Hair follicular keratinocyte (primary cell): ENCODE measurements around the gene BOLA1. TPM values are rescaled to one million over a fixed set of nuclear protein-coding genes. Genes with fewer than 3 reads are reported as not detected.

Experiments used
- total RNA-seq: library from RNA; depleted of rRNA; stranded (reverse); fragments of >200 nt; gene quantifications from 2 replicates; pipeline ENCODE4 v1.2.3, GENCODE V29; 2015

Gene BOLA1
- 14.1 and 17.6 TPM in 2 replicates for total RNA-seq

GRCh38 chr1:149899460-149900284, at the start of gene BOLA1:
TSS of gene BOLA1 (plus strand) at chr1:149899568. CDS start at chr1:149900060, 492 bp downstream.

GRCh38 chr1:149917571-149918144, 18.3 kb downstream of the BOLA1 start, which contains the start of gene SV2A:
TSS of gene SV2A (minus strand) at chr1:149917844. CDS start at chr1:149913840, 4,004 bp downstream.

GRCh38 chr1:149927563-149928400, 28.4 kb downstream of the BOLA1 start, which contains the start of gene SF3B4:
TSS of gene SF3B4 (minus strand) at chr1:149927803. CDS start at chr1:149927759, 44 bp downstream.

GRCh38 chr1:149936170-149936991, 37.0 kb downstream of the BOLA1 start, which contains the start of gene MTMR11:
TSS of gene MTMR11 (minus strand) at chr1:149936879. CDS start at chr1:149936647, 232 bp downstream.

Other genes starting within 250 kb of the BOLA1 start
- gene FCGR1A, start 116.9 kb upstream of the BOLA1 start, total RNA-seq, result not detected in 2 replicates
- 1.3 and 2.2 TPM in 2 replicates for gene SV2A, start 18.3 kb downstream of the BOLA1 start, total RNA-seq
- gene SF3B4, start 28.2 kb downstream of the BOLA1 start, total RNA-seq, result 9.8 and 10.9 TPM in 2 replicates
- gene MTMR11, start 37.3 kb downstream of the BOLA1 start, total RNA-seq, result 10.2 and 16.2 TPM in 2 replicates
- gene OTUD7B, start 111.2 kb downstream of the BOLA1 start, total RNA-seq, result 6.4 and 7.5 TPM in 2 replicates
- gene VPS45, start 168.2 kb downstream of the BOLA1 start, total RNA-seq, result 22.9 and 24.1 TPM in 2 replicates